ENCODE data around the gene PARN.
"Not testable (repeated sequence)": the region's sequence is repeated elsewhere in the genome, so short reads cannot be mapped to it uniquely, and the experiment has no call there.

The PARN gene

DNA sequence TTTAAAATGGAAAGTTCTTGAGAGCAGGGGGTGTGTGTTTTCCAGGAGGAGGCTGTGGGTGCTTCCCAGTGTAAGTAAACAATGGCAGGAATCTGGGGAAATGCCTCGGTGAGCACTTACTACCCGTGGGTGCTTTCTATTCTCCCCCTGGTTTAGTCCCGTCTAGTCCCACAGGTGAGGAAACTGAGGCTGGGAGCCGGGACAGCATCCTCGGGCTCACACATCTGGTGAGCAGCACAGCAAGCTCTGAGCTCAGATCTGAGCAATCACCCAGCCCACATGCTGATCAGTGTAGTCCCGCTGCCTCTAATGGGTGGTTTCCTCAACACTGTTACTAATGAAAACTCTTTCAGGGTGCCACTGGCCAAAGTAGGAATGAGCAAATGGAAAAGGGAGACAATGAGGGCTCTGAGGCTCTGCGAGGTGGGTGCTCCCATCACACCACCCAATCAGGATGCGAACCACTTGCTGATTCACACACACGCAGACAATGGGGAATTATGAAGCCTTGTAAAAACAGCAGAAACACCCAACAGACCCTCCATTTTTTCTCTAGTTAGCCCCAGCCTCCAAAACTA, 202.6 kb downstream of the PARN start:
- H3K27me3 ChIP-seq (ENCODE audit: control insufficient read depth, insufficient read depth, low read length): no peaks in the 10 kb centered on the region
- no peaks in the 10 kb centered on the region for H3K9me3 ChIP-seq (ENCODE audit: control insufficient read depth, low read length)
- no peaks in the 10 kb centered on the region for H3K4me1 ChIP-seq (ENCODE audit: control insufficient read depth, insufficient read depth, low read length)
- no peak overlapping the region for H3K4me3 ChIP-seq (ENCODE audit: low read length)
- no peaks in the 10 kb centered on the region for H3K36me3 ChIP-seq (ENCODE audit: control insufficient read depth, insufficient read depth, low read length)
- H3K9ac ChIP-seq (ENCODE audit: low read length): no peak overlapping the region

DNA sequence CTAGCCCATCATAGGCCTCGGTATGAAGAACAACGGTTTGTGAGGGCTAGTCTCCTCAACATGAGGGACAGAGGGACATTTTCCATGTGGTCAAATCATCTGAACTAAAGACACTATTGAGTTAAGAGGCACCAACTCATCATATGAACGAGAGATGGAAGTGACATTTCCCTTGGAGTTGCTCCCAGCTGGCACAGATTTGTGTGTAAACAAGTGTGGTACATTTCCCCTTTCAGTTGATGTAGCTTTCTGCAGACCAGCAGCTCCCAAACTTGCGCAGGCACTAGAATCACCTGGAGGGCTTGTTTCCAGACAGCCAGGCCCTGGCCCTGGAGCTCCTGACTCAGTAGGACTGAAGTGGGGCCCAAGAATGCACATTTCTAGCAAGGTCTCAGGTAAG, 205.5 kb downstream of the PARN start:
- Histone ChIP-seq H3K4me1 (ENCODE audit: control insufficient read depth, insufficient read depth, low read length) (no peaks in the 10 kb centered on the region), H3K27me3 (ENCODE audit: control insufficient read depth, insufficient read depth, low read length) (no peaks in the 10 kb centered on the region), H3K9me3 (ENCODE audit: control insufficient read depth, low read length) (no peaks in the 10 kb centered on the region), H3K4me3 (ENCODE audit: low read length) (no peak overlapping the region), H3K36me3 (ENCODE audit: control insufficient read depth, insufficient read depth, low read length) (no peaks in the 10 kb centered on the region), H3K9ac (ENCODE audit: low read length) (no peak overlapping the region)

GRCh38 chr16:14423344-14423743, 206.7 kb downstream of the PARN start:
- Histone ChIP-seq H3K4me1 (ENCODE audit: control insufficient read depth, insufficient read depth, low read length) (no peaks in the 10 kb centered on the region), H3K9me3 (ENCODE audit: control insufficient read depth, low read length) (no peaks in the 10 kb centered on the region), H3K27me3 (ENCODE audit: control insufficient read depth, insufficient read depth, low read length) (no peaks in the 10 kb centered on the region)

GRCh38 chr16:14420721-14421488, 209.2 kb downstream of the PARN start:
- no peaks in the 10 kb centered on the region for H3K27me3 ChIP-seq (ENCODE audit: control insufficient read depth, insufficient read depth, low read length)
- no peak overlapping the region for H3K4me3 ChIP-seq (ENCODE audit: low read length)
- no peaks in the 10 kb centered on the region for H3K36me3 ChIP-seq (ENCODE audit: control insufficient read depth, insufficient read depth, low read length)
- H3K9me3 ChIP-seq (ENCODE audit: control insufficient read depth, low read length): no peaks in the 10 kb centered on the region
- H3K9ac ChIP-seq (ENCODE audit: low read length): no peak overlapping the region
- H3K4me1 ChIP-seq (ENCODE audit: control insufficient read depth, insufficient read depth, low read length): no peaks in the 10 kb centered on the region

More at GRCh38 chr16:14423344-14423743, 206.7 kb downstream of the PARN start:
- no peak overlapping the region for H3K9ac ChIP-seq (ENCODE audit: low read length)
- no peaks in the 10 kb centered on the region for H3K36me3 ChIP-seq (ENCODE audit: control insufficient read depth, insufficient read depth, low read length)
- H3K4me3 ChIP-seq (ENCODE audit: low read length): no peak overlapping the region

DNA sequence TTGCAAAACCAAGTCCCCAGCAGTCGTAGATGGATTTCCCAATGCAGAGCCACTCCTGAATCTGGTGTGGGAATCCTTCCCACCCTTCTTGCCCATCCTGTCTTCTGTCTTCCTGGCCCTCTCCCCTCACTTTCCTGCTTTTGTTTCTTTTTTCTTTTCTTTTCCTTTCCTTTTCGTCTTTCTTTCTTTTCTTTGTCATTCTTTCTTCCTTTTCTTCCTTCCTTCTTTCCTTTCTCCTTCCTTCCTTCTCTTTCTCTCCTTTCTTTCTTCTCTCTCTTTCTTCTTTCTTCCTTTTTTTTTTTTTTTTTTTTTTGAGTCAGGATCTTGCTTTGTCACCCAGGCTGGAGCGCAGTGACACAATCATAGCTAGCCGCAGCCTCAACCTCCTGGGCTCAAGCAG, 209.8 kb downstream of the PARN start:
- not testable (repeated sequence) for H3K4me3 ChIP-seq (ENCODE audit: low read length); H3K9ac ChIP-seq (ENCODE audit: low read length); H3K36me3 ChIP-seq (ENCODE audit: control insufficient read depth, insufficient read depth, low read length); H3K9me3 ChIP-seq (ENCODE audit: control insufficient read depth, low read length); H3K27me3 ChIP-seq (ENCODE audit: control insufficient read depth, insufficient read depth, low read length); H3K4me1 ChIP-seq (ENCODE audit: control insufficient read depth, insufficient read depth, low read length)

DNA sequence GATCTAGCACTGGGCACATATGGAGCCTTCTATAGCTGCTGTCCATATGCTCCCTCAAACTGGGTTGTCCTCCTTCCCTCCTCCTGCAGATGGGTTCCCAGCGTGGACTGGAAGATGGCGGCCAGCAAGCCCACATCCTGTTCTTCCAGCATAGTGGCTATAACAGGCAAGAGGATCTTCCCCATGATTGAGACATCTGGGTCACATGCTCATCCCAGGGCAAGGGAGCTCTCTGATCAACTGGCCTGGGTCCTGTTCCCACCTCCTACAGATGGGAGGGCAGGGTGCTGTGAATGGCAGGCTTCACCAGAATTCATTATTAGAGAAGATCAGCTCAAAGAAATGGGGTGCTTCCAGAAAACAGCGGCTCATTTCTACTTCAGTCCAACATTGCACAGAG, 210.2 kb downstream of the PARN start:
- Histone ChIP-seq H3K4me1 (ENCODE audit: control insufficient read depth, insufficient read depth, low read length) (no peaks in the 10 kb centered on the region), H3K36me3 (ENCODE audit: control insufficient read depth, insufficient read depth, low read length) (no peaks in the 10 kb centered on the region), H3K9ac (ENCODE audit: low read length) (no peak overlapping the region), H3K9me3 (ENCODE audit: control insufficient read depth, low read length) (no peaks in the 10 kb centered on the region), H3K27me3 (ENCODE audit: control insufficient read depth, insufficient read depth, low read length) (no peaks in the 10 kb centered on the region), H3K4me3 (ENCODE audit: low read length) (no peak overlapping the region)

DNA sequence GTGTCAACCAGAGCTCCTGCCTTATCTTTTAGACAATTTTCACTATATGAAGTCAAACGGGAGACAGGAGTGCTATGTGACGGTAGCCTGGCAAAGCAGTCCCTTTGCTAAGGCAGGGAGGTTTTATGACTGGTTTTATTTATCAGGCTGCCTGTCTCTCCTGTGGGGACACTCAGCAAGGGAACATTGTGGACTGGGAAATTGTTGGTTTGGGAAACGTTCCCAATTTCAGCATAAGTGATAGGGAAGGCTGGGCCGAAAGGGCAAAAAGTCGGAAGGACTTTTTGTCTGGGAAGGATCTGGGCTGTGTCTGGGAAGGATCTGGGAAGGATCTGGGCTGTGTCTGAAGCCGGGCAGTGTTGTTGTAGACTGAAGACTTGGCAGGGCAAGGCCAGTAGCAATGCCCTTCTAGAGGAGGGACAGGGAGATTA, 211.2 kb downstream of the PARN start:
- H3K4me3 ChIP-seq (ENCODE audit: low read length): no peak overlapping the region
- H3K4me1 ChIP-seq (ENCODE audit: control insufficient read depth, insufficient read depth, low read length): no peaks in the 10 kb centered on the region

GRCh38 chr16:14416184-14416583, 213.9 kb downstream of the PARN start:
- no peaks in the 10 kb centered on the region for H3K27me3 ChIP-seq (ENCODE audit: control insufficient read depth, insufficient read depth, low read length)
- H3K4me3 ChIP-seq (ENCODE audit: low read length): no peak overlapping the region
- no peak overlapping the region for H3K9ac ChIP-seq (ENCODE audit: low read length)
- no peaks in the 10 kb centered on the region for H3K4me1 ChIP-seq (ENCODE audit: control insufficient read depth, insufficient read depth, low read length)
- no peaks in the 10 kb centered on the region for H3K9me3 ChIP-seq (ENCODE audit: control insufficient read depth, low read length)
- no peaks in the 10 kb centered on the region for H3K36me3 ChIP-seq (ENCODE audit: control insufficient read depth, insufficient read depth, low read length)

More for the DNA sequence above, 211.2 kb downstream of the PARN start:
- no peaks in the 10 kb centered on the region for H3K9me3 ChIP-seq (ENCODE audit: control insufficient read depth, low read length)
- H3K36me3 ChIP-seq (ENCODE audit: control insufficient read depth, insufficient read depth, low read length): no peaks in the 10 kb centered on the region
- no peaks in the 10 kb centered on the region for H3K27me3 ChIP-seq (ENCODE audit: control insufficient read depth, insufficient read depth, low read length)
- H3K9ac ChIP-seq (ENCODE audit: low read length): no peak overlapping the region

GRCh38 chr16:14415291-14415690, 214.8 kb downstream of the PARN start:
- H3K4me3 ChIP-seq (ENCODE audit: low read length): no peak overlapping the region
- no peaks in the 10 kb centered on the region for H3K4me1 ChIP-seq (ENCODE audit: control insufficient read depth, insufficient read depth, low read length)
- H3K27me3 ChIP-seq (ENCODE audit: control insufficient read depth, insufficient read depth, low read length): no peaks in the 10 kb centered on the region
- H3K36me3 ChIP-seq (ENCODE audit: control insufficient read depth, insufficient read depth, low read length): no peaks in the 10 kb centered on the region
- no peaks in the 10 kb centered on the region for H3K9me3 ChIP-seq (ENCODE audit: control insufficient read depth, low read length)
- H3K9ac ChIP-seq (ENCODE audit: low read length): no peak overlapping the region

DNA sequence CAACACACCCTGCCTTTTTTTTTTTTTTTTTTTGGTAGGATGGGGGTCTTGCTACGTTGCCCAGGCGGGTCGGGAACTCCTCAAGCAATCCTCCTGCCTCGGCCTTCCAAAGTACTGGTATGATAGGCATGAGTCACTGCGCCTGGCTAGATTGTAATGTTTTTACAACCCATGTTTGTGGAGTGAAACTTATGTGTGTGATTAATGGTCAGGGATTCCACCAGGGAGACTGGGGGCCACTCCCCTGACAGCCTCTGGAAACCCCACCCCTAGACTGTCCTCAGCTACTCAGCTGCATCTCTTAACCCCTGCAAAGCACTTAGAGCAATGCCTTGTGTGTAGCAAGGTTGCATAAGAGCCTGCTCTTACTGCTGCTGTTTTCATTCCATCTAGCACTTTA, 220.5 kb downstream of the PARN start:
- Histone ChIP-seq H3K9ac (ENCODE audit: low read length) (no peak overlapping the region), H3K27me3 (ENCODE audit: control insufficient read depth, insufficient read depth, low read length) (no peaks in the 10 kb centered on the region), H3K9me3 (ENCODE audit: control insufficient read depth, low read length) (no peaks in the 10 kb centered on the region), H3K4me3 (ENCODE audit: low read length) (no peak overlapping the region), H3K36me3 (ENCODE audit: control insufficient read depth, insufficient read depth, low read length) (no peaks in the 10 kb centered on the region), H3K4me1 (ENCODE audit: control insufficient read depth, insufficient read depth, low read length) (no peaks in the 10 kb centered on the region)

GRCh38 chr16:14407786-14408399, 222.2 kb downstream of the PARN start:
- Histone ChIP-seq H3K9ac (ENCODE audit: low read length) (no peak overlapping the region), H3K4me3 (ENCODE audit: low read length) (no peak overlapping the region), H3K4me1 (ENCODE audit: control insufficient read depth, insufficient read depth, low read length) (no peaks in the 10 kb centered on the region), H3K36me3 (ENCODE audit: control insufficient read depth, insufficient read depth, low read length) (no peaks in the 10 kb centered on the region), H3K9me3 (ENCODE audit: control insufficient read depth, low read length) (no peaks in the 10 kb centered on the region), H3K27me3 (ENCODE audit: control insufficient read depth, insufficient read depth, low read length) (no peaks in the 10 kb centered on the region)

Data from mucosa of stomach (tissue), 1 donor.